ENCODE results near the gene SPEN.
A peak's percentile ranks its signal among the peaks of the same experiment; 100 is the strongest.
"Not testable (repeated sequence)": the region's sequence is repeated elsewhere in the genome, so short reads cannot be mapped to it uniquely, and the experiment has no call there.

SPEN gene

DNA sequence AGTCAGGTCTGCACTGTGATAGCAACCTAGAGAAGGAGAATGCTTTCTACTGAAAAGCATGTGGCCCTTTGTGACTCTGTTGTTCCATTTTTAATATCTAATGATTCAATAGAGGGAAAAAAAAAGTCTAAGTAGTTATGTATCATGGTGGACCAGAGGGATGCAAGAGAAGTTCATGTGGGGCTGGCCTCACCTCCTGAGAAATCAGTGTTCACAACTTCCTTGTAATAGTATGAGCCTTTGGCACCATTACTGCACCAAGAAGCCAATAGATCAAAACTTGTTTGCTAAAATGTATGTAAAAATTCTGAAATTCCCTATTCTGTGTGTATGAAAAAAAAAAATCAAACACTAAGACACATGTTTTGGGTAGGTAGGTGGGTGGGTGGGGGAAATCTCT is 123.4 kb downstream of the SPEN start:
- TF ChIP-seq, protein P1, sequence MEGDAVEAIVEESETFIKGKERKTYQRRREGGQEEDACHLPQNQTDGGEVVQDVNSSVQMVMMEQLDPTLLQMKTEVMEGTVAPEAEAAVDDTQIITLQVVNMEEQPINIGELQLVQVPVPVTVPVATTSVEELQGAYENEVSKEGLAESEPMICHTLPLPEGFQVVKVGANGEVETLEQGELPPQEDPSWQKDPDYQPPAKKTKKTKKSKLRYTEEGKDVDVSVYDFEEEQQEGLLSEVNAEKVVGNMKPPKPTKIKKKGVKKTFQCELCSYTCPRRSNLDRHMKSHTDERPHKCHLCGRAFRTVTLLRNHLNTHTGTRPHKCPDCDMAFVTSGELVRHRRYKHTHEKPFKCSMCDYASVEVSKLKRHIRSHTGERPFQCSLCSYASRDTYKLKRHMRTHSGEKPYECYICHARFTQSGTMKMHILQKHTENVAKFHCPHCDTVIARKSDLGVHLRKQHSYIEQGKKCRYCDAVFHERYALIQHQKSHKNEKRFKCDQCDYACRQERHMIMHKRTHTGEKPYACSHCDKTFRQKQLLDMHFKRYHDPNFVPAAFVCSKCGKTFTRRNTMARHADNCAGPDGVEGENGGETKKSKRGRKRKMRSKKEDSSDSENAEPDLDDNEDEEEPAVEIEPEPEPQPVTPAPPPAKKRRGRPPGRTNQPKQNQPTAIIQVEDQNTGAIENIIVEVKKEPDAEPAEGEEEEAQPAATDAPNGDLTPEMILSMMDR (conservative IDR thresholded peaks at IDR 0.05; ENCODE audit: low read depth, low read length), result no peak
- no peak overlapping the region for H3K4me3 ChIP-seq (ENCODE audit: low read depth, low read length)
- DNase-seq (ENCODE audit: low read depth), result no peak

DNA sequence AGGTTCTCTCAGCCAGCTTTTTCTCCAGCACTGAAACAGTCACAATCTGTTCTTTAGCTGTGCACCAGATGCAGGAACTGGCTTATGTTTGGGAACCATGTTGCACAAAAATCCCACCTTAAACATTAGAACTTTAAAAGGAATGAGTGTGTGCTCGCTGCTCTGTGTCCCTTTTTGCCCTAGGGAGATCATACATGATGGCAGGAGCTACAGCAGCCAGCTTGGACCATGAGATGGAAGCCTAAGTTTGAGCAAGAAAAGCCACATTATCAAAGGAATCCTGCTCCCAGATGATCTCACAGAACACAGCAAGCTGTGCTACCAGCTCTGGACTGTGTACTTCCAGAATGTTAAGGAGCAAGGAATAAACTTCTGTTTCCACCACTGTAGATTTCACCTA is 124.9 kb downstream of the SPEN start:
- no peak for DNase-seq (ENCODE audit: low read depth)
- H3K4me3 ChIP-seq (ENCODE audit: low read depth, low read length), result no peak overlapping the region
- TF ChIP-seq, protein P1 (conservative IDR thresholded peaks at IDR 0.05; ENCODE audit: low read depth, low read length), result no peak

DNA sequence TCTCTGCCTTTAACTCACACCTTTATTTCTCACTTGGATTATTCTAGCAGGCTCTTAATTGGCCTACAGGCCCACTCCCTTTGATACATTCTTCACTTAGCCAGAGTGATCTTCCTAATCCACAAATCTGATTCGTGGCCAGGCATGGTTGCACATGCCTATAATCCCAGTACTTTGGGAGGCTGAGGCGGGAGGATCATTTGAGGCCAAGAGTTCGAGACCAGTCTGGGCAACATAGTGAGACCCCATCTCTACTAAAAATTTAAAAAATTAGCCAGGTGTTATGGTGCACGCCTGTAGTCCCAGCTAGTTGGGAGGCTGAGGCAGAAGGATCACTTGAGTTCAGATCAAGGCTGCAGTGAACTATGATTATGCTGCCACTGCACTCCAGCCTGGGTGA is 126.3 kb downstream of the SPEN start:
- no peak for DNase-seq (ENCODE audit: low read depth)
- TF ChIP-seq, protein P1 (conservative IDR thresholded peaks at IDR 0.05; ENCODE audit: low read depth, low read length), result no peak
- no peak overlapping the region for H3K4me3 ChIP-seq (ENCODE audit: low read depth, low read length)

DNA sequence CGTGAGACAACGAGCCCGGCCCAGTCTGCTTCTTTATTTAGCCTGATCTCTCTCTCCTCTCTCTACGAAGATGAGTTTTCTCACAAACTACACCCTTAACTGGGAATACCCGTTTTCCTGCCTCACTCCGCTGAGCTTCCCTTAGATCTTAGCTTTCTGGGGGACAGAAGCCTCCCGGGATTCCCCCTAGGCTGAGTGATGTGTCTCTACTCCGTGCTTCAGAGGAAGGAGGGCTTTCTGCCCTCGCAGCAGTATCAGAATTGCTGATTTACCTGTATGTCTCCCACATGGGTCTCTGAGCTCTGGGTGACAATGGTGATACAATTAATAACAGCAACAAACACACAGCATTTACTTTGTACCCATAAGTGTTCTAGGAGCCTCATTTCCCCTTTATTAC is 127.3 kb downstream of the SPEN start:
- peak overlapping the region; percentile 94 for H3K4me3 ChIP-seq (ENCODE audit: low read depth, low read length)
- TF ChIP-seq, protein P1 (conservative IDR thresholded peaks at IDR 0.05; ENCODE audit: low read depth, low read length), result no peak
- DNase-seq (ENCODE audit: low read depth), result no peak

DNA sequence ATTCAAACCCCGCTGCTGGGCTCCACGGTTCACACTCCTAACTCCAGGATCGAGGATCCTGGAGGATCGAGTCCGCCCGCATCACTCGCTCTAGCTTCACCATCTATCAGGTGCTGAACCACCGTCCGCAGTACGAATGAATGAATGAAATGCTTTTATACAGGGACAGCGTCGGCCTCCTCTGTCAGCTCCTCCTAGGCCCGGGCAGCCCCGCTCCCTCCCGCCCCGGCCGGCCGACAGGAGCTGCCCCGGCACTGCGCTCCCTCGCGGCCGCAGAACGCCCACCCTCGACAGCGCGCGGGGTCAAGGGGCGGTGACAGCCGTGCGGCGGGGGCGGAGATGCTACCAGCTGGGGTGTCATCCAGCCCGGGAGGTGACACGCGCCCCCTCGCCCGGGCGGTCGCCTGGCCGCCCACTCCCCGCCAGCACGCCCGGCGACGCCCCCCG is 127.9 kb downstream of the SPEN start:
- H3K4me3 ChIP-seq (ENCODE audit: low read depth, low read length), result peak overlapping the region; percentile 94
- peak; percentile 56 for DNase-seq (ENCODE audit: low read depth)
- TF ChIP-seq, protein P1 (conservative IDR thresholded peaks at IDR 0.05; ENCODE audit: low read depth, low read length), result no peak

DNA sequence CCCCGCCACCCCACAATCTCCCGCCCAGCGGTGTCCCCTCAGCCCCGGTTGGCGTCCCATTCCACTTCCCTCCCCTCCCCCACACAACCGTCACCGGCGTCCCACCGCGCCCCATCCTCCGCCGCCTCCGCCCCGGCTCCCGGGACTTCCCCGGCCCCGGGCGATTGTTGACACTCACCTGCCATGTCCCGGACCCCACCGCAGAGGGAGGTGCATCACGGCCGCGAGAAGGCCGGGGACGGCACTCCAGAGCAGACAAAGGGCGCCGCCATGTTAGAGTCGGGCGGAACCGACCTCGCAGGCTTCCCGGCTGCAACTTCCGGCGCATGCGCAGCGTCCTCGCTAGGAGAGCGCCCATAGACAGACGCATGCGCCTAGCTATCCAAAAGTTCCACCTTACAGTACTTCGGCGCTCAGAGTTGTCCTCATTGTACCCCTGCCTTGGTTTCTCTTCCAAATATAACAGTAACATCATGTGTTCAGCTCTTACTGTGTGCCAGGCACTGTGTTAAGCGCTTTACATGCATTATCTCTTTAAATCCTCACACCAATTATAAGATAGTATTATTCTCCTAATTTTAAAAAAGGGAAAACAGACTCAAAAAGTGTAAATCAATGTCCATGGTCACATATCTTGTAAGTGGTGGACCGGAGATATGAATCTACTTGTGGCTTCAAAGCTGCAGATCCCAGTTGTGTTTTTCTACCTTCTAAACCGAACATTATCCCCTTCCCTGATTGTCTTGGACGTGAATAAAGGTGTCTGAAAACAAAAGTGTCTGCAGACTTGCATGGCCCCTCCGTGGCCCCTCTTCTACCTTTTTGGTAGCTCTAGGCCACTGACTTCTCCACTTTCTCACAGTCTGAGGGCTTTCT is 128.5 kb downstream of the SPEN start, which contains the start of gene ZBTB17:
ZBTB17 (minus strand) TSS at position 297 of the 876 bp plus-strand sequence. CDS start 27,606 bp downstream, outside the sequence.
- H3K4me3 ChIP-seq (ENCODE audit: low read depth, low read length), result peak within 1 kb of the TSS; percentile 94
- TF ChIP-seq, protein P1 (conservative IDR thresholded peaks at IDR 0.05; ENCODE audit: low read depth, low read length), result no peak
- peak; percentile 95 for DNase-seq (ENCODE audit: low read depth)

DNA sequence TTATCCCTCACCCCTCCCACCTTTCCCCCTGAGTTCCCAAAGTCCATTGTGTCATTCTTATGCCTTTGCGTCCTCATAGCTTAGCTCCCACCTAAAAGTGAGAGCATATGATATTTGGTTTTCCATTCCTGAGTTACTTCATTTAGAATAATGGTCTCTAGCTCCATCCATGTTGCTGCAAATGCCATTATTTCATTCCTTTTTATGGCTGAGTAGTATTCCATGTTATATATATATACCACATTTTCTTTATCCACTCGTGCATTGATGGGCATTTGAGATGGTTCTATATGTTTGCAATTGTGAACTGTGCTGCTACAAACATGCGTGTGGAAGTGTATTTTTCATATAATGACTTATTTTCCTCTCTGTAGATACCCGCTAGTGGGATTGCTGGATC is 130.4 kb downstream of the SPEN start:
- not testable (repeated sequence) for H3K4me3 ChIP-seq (ENCODE audit: low read depth, low read length); DNase-seq (ENCODE audit: low read depth)
